Epithelial cell of esophagus (primary cell): ENCODE results near the gene GIT1.

Source experiments
- DNase-seq: peaks from one replicate; pipeline ENCODE4 v3.0.0; 2010; ENCODE audit warnings: low read depth
- H3K4me3 ChIP-seq: 2 replicates; pipeline ENCODE4 v1.5.1; 2011; ENCODE audit warnings: mild to moderate bottlenecking, low read length, control low read depth
- TF ChIP-seq, protein P1 (sequence below): IDR thresholded peaks from 2 replicates; pipeline ENCODE4 v1.5.1; 2011; ENCODE audit warnings: low read depth, mild to moderate bottlenecking, low read length, control low read depth, inconsistent platforms; ENCODE audit not compliant: insufficient read depth; ENCODE audit errors: missing control alignments

The GIT1 gene

DNA sequence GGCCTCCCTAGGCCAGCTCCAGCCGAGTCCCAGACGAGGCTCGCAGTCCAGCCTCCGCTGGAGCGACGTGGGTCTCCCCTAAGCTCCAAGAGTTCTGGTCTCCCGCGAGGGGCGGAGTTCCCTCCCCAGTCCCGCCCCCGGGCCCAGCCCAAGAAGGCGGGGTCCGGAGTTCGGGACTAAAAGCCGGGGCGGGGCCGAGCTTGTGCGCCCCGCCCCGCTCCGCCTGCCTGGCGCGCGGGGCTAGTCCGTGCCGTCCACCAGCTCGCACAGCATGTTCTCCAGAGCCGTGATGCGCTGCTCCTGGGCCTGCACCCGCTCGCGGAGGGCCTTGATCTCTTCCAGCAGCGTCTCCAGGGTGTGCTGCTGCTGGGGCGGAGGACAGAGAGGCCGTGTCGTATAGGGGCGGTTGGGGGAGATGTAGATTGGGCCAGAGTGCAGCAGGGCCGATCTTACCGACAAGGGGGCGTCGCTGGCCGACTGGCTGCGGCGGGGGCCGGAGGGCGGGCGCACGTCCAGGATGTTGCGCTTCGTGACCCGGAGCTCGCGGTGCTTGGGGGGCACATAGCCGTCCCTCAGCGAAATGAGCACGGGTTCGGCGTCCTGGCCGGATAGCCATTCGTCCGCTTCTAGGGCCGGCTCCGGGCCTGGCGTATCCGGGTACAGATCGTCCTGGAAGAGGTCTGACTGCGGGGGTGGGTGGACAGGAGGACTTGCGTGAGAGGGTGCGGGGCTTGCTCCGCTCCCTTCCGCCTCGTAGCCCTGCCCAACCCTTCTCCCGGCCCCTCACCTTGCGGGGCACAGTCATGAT is 26.2 kb upstream of the GIT1 start:
- peak overlapping the region; percentile 30 for H3K4me3 ChIP-seq
- peak; percentile 90 for DNase-seq
- TF ChIP-seq, protein P1, sequence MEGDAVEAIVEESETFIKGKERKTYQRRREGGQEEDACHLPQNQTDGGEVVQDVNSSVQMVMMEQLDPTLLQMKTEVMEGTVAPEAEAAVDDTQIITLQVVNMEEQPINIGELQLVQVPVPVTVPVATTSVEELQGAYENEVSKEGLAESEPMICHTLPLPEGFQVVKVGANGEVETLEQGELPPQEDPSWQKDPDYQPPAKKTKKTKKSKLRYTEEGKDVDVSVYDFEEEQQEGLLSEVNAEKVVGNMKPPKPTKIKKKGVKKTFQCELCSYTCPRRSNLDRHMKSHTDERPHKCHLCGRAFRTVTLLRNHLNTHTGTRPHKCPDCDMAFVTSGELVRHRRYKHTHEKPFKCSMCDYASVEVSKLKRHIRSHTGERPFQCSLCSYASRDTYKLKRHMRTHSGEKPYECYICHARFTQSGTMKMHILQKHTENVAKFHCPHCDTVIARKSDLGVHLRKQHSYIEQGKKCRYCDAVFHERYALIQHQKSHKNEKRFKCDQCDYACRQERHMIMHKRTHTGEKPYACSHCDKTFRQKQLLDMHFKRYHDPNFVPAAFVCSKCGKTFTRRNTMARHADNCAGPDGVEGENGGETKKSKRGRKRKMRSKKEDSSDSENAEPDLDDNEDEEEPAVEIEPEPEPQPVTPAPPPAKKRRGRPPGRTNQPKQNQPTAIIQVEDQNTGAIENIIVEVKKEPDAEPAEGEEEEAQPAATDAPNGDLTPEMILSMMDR = no peak

DNA sequence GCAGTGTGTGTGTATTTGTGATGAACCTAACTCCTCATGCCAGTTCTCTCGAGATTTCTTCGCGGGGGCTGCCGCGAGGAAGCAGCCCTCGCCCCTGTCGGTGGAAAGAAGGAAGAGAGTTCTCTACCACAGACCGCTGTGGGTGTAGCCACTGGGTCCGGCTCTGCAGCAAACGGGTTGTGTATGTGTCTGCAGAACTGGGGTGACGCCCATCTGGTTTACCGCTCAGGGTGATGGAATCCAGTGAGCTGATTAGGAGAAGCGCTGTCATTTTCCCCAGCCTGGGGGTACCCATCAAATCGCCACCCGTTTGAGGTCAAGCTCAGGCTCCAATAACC is 25.6 kb upstream of the GIT1 start:
- TF ChIP-seq, protein P1 = no peak
- DNase-seq = peak; percentile 50
- H3K4me3 ChIP-seq = peak overlapping the region; percentile 30

DNA sequence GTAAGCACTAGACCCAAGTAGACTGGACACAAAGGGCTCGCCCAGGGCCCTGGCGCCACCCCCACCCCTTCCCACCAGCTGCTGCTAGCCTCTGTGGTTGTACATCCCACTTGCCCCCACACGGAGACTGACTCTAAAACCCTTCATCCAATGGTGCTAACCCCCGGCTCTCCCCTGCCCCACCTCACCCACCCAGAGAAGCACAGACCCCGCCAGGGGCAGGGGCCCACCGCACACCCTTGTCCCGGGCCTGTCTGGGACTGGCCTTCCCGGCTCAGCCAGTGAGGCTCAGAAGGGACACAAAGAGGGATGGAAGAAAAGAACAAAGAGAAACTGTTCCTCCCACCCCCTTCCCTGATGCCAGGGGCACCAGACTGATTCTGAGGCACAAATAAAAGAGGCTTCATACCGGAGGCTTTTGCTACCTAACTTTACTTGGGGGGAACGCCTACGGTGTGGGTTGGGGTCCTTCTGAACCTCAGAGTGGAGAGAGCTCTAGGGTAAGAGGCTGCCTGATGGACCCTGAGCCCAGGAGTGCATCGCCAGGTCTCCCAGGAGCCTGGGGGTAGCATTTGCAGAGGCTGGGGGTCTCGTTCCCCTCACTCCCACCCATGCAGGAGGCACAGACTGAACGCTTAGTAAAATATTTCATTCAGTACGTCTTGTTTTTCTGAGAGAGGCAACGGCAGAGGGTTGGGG is 25.1 kb upstream of the GIT1 start:
- no peak overlapping the region for H3K4me3 ChIP-seq
- TF ChIP-seq, protein P1 = no peak
- DNase-seq = no peak

DNA sequence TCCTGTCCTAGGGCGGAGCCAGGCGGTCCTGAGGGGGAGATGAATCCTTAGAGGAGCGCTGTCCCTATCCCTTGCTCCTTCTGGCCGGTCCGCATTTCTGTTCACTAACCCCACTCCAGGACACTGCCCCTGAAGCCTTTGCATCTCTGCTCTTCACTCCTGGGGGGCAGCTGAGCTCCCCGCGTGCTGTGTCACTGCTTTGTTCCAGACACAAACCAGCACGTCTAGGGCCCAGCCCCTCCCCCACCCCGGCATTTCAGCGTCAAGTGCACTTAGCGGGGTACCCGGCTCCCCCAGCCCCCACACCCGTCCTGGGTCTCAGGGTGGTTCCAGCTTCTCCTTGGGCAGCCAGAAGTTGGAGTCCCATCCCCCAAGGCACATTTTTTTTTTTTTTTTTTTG is 24.4 kb upstream of the GIT1 start:
- H3K4me3 ChIP-seq = no peak overlapping the region

DNA sequence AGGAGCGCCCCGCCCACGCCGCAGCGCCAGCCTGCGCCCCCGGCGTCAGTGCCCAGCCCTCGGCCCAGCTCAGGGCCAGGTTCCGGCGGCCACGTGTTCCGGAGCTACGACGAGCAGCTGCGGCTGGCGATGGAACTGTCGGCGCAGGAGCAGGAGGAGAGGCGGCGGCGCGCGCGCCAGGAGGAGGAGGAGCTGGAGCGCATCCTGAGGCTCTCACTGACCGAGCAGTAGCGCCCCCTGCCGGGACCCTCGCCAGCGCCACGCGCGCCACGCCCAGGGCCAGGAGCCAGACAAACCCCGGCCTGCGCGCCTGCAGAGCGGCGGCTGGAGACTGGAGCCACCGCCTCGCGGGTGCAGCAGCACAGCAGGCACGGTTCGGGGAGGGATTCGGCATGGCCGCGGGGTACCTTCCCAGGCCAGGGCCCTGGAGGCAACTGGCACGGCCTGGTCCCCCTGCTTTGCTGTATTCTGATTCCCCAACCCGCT is 23.9 kb upstream of the GIT1 start:
- H3K4me3 ChIP-seq = peak overlapping the region; percentile 13
- DNase-seq = peak; percentile 92
- TF ChIP-seq, protein P1 = peak; percentile 57

More for the DNA sequence above, 24.4 kb upstream of the GIT1 start:
- DNase-seq = no peak
- TF ChIP-seq, protein P1 = no peak

DNA sequence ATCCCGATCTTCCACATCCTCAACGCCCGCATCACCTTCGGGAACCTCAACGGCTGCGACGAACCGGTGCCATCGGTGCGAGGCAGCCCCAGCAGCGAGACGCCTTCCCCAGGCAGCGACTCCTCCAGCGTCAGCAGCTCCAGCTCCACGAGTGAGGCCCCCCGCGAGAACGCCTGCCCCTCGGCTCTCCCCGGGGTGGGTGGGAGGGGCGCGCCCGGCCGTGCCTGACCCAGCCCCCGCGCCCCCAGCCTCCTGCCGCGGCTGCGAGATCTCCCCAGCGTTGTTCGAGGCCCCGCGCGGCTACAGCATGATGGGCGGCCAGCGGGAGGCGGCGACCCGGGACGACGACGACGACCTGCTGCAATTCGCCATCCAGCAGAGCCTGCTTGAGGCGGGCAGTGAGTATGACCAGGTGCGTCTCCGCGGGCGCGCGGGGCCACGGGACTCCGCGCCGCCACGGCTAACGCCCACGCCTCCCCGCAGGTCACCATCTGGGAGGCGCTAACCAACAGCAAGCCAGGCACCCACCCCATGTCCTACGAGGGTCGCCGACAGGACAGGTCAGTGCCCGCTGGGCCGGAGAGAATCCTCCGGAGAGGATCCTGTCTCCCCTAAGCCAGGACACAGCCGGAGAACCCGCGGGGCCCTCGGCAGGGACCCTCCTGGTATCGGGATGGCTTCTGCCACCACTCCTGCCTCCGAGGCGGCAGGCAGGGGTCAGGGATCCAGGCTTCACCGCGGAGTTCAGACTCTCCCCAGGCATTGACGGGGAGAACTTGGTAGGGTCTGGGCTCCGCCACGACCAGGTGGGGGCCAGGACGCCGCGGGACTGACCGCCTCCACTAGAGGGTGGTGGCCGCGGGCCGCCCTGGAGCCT is 23.2 kb upstream of the GIT1 start:
- DNase-seq = no peak
- H3K4me3 ChIP-seq = no peak overlapping the region
- TF ChIP-seq, protein P1 = no peak
